HL-60 (cell line): ENCODE results near the gene AGAP3.

Experiments used
- DNase-seq, 2 experiments: peaks; one replicate each; pipeline ENCODE4 v3.0.0-alpha.2; 2010 to 2020; ENCODE audit warnings: low read depth in 1 of 2, low spot score in 1 of 2
- H3K27ac ChIP-seq: fragments of 250-450 bp; sonication (Bioruptor Pico); replicated peaks from 2 replicates; pipeline ENCODE4 v1.5.1; 2020; ENCODE audit warnings: mild to moderate bottlenecking, moderate library complexity
- H3K27me3 ChIP-seq: fragments of 250-450 bp; sonication (Bioruptor Pico); 2 replicates; pipeline ENCODE4 v1.5.1; 2021; ENCODE audit warnings: mild to moderate bottlenecking, moderate library complexity; ENCODE audit not compliant: insufficient read depth, poor library complexity, severe bottlenecking
- H3K4me3 ChIP-seq: replicated peaks from 2 replicates; pipeline ENCODE4 v1.5.1; 2011; ENCODE audit warnings: mild to moderate bottlenecking, control low read depth, low read length; ENCODE audit not compliant: insufficient read depth
- GABPA ChIP-seq: IDR thresholded peaks from 2 replicates; pipeline ENCODE4 v1.6.1; 2012; ENCODE audit warnings: low read depth
- POLR2AphosphoS5 ChIP-seq: IDR thresholded peaks from 2 replicates; pipeline ENCODE4 v1.6.1; 2012; ENCODE audit warnings: low read depth
- SPI1 ChIP-seq: IDR thresholded peaks from 2 replicates; pipeline ENCODE4 v1.6.1; 2012; ENCODE audit warnings: low read depth, mild to moderate bottlenecking, borderline replicate concordance
- TF ChIP-seq, protein P1 (sequence below): IDR thresholded peaks from one replicate; pipeline ENCODE4 v1.5.1; 2011; ENCODE audit warnings: low read length, control low read depth, inconsistent platforms; ENCODE audit not compliant: insufficient read depth
- TF ChIP-seq, protein P2 (sequence below): IDR thresholded peaks from 2 replicates; pipeline ENCODE4 v1.6.1; 2012; ENCODE audit warnings: low read depth; ENCODE audit not compliant: insufficient replicate concordance

AGAP3 gene

DNA sequence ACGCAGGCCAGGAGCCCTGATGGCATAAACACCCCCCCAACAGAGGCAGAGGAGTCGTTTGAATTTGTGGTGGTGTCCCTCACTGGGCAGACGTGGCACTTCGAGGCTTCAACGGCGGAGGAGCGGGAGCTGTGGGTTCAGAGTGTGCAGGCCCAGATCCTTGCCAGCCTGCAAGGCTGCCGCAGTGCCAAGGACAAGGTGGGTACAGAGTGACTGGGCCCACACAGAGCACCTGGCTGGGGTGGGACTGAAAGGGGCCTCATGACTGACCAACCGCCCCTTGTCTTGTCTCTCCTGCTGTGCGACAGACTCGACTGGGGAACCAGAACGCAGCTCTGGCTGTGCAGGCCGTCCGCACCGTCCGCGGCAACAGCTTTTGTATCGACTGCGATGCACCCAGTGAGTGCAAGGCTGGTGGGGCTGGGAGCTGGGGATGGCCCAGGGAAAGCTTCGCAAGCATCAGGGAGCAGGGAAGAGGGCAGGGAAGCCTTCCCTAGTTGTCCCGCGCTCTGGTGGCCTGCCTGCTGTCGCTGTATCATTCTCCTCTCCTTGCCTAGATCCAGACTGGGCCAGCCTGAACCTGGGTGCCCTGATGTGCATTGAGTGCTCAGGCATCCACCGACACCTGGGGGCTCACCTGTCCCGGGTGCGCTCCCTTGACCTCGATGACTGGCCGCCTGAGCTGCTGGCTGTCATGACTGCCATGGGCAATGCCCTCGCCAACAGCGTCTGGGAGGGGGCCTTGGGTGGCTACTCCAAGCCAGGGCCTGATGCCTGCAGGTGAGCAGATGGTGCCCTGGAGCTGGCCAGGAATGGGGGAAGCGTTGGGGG lies 55.8 kb downstream of the AGAP3 start:
- no peaks in the 10 kb centered on the region for H3K27me3 ChIP-seq
- no peak for TF ChIP-seq GABPA
- no peak for TF ChIP-seq SPI1
- DNase-seq, result no peak
- no peak overlapping the region for H3K27ac ChIP-seq
- H3K4me3 ChIP-seq, result no peak overlapping the region

DNA sequence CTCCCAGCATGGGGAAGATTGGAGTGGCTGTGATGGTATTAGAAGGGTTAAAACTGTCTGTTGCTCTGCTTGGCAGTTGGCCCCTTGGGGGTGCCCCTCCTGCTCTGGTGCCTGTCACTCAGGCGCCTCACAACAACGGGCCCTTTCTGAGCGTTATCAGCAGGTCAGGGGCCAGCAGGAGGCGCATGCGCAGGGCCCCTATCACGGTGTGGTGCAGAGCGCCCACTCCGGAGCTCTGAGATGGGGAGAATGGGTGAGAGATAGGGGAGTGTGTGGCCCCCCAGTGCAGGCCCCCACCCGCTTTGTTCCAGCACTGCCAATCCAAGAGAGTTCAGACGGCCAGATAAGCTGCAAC lies 56.4 kb downstream of the AGAP3 start:
- Histone ChIP-seq H3K27ac (no peak overlapping the region), H3K27me3 (no peaks in the 10 kb centered on the region), H3K4me3 (no peak overlapping the region)
- DNase-seq, result no peak
- TF ChIP-seq, protein P1, sequence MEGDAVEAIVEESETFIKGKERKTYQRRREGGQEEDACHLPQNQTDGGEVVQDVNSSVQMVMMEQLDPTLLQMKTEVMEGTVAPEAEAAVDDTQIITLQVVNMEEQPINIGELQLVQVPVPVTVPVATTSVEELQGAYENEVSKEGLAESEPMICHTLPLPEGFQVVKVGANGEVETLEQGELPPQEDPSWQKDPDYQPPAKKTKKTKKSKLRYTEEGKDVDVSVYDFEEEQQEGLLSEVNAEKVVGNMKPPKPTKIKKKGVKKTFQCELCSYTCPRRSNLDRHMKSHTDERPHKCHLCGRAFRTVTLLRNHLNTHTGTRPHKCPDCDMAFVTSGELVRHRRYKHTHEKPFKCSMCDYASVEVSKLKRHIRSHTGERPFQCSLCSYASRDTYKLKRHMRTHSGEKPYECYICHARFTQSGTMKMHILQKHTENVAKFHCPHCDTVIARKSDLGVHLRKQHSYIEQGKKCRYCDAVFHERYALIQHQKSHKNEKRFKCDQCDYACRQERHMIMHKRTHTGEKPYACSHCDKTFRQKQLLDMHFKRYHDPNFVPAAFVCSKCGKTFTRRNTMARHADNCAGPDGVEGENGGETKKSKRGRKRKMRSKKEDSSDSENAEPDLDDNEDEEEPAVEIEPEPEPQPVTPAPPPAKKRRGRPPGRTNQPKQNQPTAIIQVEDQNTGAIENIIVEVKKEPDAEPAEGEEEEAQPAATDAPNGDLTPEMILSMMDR, result no peak
- TF ChIP-seq GABPA, result no peak
- TF ChIP-seq SPI1, result no peak
- TF ChIP-seq POLR2AphosphoS5, result no peak
- TF ChIP-seq, protein P2, sequence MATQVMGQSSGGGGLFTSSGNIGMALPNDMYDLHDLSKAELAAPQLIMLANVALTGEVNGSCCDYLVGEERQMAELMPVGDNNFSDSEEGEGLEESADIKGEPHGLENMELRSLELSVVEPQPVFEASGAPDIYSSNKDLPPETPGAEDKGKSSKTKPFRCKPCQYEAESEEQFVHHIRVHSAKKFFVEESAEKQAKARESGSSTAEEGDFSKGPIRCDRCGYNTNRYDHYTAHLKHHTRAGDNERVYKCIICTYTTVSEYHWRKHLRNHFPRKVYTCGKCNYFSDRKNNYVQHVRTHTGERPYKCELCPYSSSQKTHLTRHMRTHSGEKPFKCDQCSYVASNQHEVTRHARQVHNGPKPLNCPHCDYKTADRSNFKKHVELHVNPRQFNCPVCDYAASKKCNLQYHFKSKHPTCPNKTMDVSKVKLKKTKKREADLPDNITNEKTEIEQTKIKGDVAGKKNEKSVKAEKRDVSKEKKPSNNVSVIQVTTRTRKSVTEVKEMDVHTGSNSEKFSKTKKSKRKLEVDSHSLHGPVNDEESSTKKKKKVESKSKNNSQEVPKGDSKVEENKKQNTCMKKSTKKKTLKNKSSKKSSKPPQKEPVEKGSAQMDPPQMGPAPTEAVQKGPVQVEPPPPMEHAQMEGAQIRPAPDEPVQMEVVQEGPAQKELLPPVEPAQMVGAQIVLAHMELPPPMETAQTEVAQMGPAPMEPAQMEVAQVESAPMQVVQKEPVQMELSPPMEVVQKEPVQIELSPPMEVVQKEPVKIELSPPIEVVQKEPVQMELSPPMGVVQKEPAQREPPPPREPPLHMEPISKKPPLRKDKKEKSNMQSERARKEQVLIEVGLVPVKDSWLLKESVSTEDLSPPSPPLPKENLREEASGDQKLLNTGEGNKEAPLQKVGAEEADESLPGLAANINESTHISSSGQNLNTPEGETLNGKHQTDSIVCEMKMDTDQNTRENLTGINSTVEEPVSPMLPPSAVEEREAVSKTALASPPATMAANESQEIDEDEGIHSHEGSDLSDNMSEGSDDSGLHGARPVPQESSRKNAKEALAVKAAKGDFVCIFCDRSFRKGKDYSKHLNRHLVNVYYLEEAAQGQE, result no peak

DNA sequence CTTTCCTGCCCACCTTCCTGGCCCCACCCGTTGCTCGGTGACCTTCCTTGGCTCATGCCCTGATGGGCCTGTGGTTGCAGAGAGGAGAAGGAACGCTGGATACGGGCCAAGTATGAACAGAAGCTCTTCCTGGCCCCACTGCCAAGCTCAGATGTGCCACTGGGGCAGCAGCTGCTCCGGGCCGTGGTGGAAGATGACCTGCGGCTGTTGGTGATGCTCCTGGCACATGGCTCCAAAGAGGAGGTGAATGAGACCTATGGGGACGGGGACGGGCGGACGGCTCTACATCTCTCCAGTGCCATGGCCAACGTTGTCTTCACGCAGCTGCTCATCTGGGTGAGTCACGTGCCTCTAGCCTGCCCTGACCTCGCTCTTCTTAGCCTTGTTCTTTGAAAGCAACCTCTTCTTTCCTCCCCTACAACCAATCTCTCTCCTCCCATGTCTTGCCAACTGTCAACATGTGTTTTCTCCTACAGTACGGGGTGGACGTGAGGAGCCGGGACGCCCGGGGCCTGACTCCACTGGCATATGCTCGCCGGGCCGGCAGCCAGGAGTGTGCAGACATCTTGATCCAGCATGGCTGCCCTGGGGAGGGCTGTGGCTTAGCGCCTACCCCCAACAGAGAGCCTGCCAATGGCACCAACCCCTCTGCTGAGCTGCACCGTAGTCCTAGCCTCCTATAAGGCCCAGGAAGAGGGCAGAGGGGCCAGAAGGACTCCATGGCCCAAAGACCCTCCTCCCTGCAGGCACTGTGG lies 57.2 kb downstream of the AGAP3 start:
- H3K27me3 ChIP-seq, result peaks cover 3% of the 10 kb centered on the region
- no peak for DNase-seq
- H3K27ac ChIP-seq, result no peak overlapping the region
- H3K4me3 ChIP-seq, result no peak overlapping the region
- TF ChIP-seq SPI1 (no peak), POLR2AphosphoS5 (no peak), GABPA (no peak)
- TF ChIP-seq, protein P1, result no peak
- TF ChIP-seq, protein P2, result no peak

DNA sequence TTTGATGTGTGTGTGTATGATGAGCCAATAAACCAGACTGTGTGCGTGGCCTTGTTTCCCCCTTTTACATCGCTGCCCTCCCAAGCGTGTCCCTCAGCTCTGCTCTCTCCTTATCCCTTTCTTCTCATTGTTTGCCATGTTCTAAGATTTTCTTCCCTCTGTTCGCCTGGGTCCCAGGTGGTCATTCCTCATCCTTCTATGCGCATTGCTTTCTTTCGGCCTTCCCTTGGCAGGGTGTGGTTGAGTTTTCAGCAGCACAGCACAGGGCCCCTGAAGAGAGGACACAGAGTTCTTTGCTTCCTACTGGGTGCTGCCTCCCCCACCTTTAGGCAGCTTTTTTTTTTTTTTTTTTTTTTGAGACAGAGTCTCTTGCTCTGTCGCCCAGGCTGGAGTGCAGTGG lies 58.1 kb downstream of the AGAP3 start:
- Histone ChIP-seq H3K27ac (no peak overlapping the region), H3K4me3 (no peak overlapping the region), H3K27me3 (peaks cover 9% of the 10 kb centered on the region)
- no peak for DNase-seq
- TF ChIP-seq, protein P2, result no peak
- TF ChIP-seq POLR2AphosphoS5 (no peak), GABPA (no peak), SPI1 (no peak)
- TF ChIP-seq, protein P1, result no peak
